HepG2 (cell line): ENCODE data around the gene NATD1. TPM values are rescaled to one million over a fixed set of nuclear protein-coding genes. Genes with fewer than 3 reads are reported as not detected.

Experiments used
- CERS6 ChIP-seq: sonication (generic); formaldehyde crosslinking; IDR thresholded peaks from 2 replicates; pipeline ENCODE4 v1.5.0; 2020; ENCODE audit warnings: missing genetic modification reagents
- MIXL1 ChIP-seq: IDR thresholded peaks from 2 replicates; pipeline ENCODE4 v1.6.1; 2016
- PITX1 ChIP-seq: sonication (generic); formaldehyde crosslinking; IDR thresholded peaks from 2 replicates; pipeline ENCODE4 v1.5.1; 2020; ENCODE audit warnings: mild to moderate bottlenecking, missing genetic modification reagents
- PRDM4 ChIP-seq: sonication (generic); formaldehyde crosslinking; IDR thresholded peaks from 2 replicates; pipeline ENCODE4 v1.9.0; 2021; ENCODE audit warnings: missing genetic modification reagents, borderline replicate concordance
- PRMT3 ChIP-seq: sonication (generic); formaldehyde crosslinking; IDR thresholded peaks from 2 replicates; pipeline ENCODE4 v1.8.1; 2022; ENCODE audit warnings: low read depth, mild to moderate bottlenecking, moderate library complexity, missing genetic modification reagents, borderline replicate concordance
- RBFOX2 ChIP-seq: fragments of 200-400 bp; formaldehyde crosslinking; IDR thresholded peaks from 2 replicates; pipeline ENCODE4 v1.6.1; 2017; ENCODE audit warnings: low read depth, mild to moderate bottlenecking, low read length
- SOX13 ChIP-seq, 3 experiments: fragments of 450-650 bp in 1 of 3; sonication (generic) in 1 of 3; formaldehyde crosslinking in 1 of 3; IDR thresholded peaks in 2 of 3; conservative IDR thresholded peaks in 1 of 3; 2 replicates each; pipeline versions ENCODE4 v1.5.0 to v1.6.1; 2016 to 2020; ENCODE audit warnings: antibody characterized with exemption in 1 of 3, mild to moderate bottlenecking in 1 of 3, missing compliant biosample characterization in 1 of 3, missing genetic modification reagents in 1 of 3, moderate library complexity in 1 of 3
- SP2 ChIP-seq: sonication (generic); formaldehyde crosslinking; IDR thresholded peaks from 2 replicates; pipeline ENCODE4 v1.5.1; 2020; ENCODE audit warnings: mild to moderate bottlenecking, missing genetic modification reagents
- ZFP82 ChIP-seq: sonication (generic); formaldehyde crosslinking; IDR thresholded peaks from 2 replicates; pipeline ENCODE4 v1.5.1; 2020; ENCODE audit warnings: mild to moderate bottlenecking, missing genetic modification reagents, borderline replicate concordance
- ZIK1 ChIP-seq: sonication (generic); formaldehyde crosslinking; IDR thresholded peaks from 2 replicates; pipeline ENCODE4 v1.5.0; 2020; ENCODE audit warnings: mild to moderate bottlenecking, low read depth, missing genetic modification reagents, borderline replicate concordance
- ZNF256 ChIP-seq: sonication (generic); formaldehyde crosslinking; conservative IDR thresholded peaks from 2 replicates; pipeline ENCODE4 v1.4.0; 2020; ENCODE audit warnings: missing genetic modification reagents
- ZNF281 ChIP-seq: sonication (generic); formaldehyde crosslinking; IDR thresholded peaks from 2 replicates; pipeline ENCODE4 v1.4.0; 2020; ENCODE audit warnings: missing genetic modification reagents, borderline replicate concordance
- ZNF292 ChIP-seq: sonication (generic); formaldehyde crosslinking; IDR thresholded peaks from 2 replicates; pipeline ENCODE4 v1.8.1; 2022; ENCODE audit warnings: mild to moderate bottlenecking, low read depth, missing genetic modification reagents, borderline replicate concordance
- ZNF451 ChIP-seq: sonication (generic); formaldehyde crosslinking; IDR thresholded peaks from 2 replicates; pipeline ENCODE4 v1.5.0; 2020; ENCODE audit warnings: mild to moderate bottlenecking, missing genetic modification reagents
- ZNF687 ChIP-seq: sonication (generic); formaldehyde crosslinking; IDR thresholded peaks from 2 replicates; pipeline ENCODE4 v1.5.1; 2020; ENCODE audit warnings: mild to moderate bottlenecking, missing genetic modification reagents, moderate library complexity
- polyA plus RNA-seq, 8 experiments: library from polyadenylated mRNA; depleted of rRNA in 3 of 8; stranded (reverse) in 7 of 8; unstranded in 1 of 8; fragments of >200 nt; fragmentation: Illumina TruSeq in 4 of 8; extraction: Trizol in 4 of 8; gene quantifications; 2 replicates each; pipeline versions ENCODE4 v1.2.1 to v1.2.3, GENCODE V29; 2011 to 2016; ENCODE audit warnings: low read depth in 4 of 8, missing spikeins in 1 of 8, mixed read lengths in 1 of 8; ENCODE audit not compliant: insufficient read depth in 1 of 8
- total RNA-seq, 5 experiments: library from RNA; depleted of rRNA; stranded (reverse); fragments of >200 nt; fragmentation: Illumina TruSeq; extraction: Trizol; gene quantifications; 2 replicates each; pipeline ENCODE4 v1.2.3, GENCODE V29; 2016; ENCODE audit warnings: low read depth in 1 of 5
- TF ChIP-seq, protein P1 (sequence below): IDR thresholded peaks from 2 replicates; pipeline ENCODE4 v1.6.1; 2016

The NATD1 gene
- total and polyA plus RNA-seq, 2 of the 13 experiments (the other 11 are each of a cell fraction or from before 2014, with no cell fraction given), result 0.31 to 2.3 TPM

DNA sequence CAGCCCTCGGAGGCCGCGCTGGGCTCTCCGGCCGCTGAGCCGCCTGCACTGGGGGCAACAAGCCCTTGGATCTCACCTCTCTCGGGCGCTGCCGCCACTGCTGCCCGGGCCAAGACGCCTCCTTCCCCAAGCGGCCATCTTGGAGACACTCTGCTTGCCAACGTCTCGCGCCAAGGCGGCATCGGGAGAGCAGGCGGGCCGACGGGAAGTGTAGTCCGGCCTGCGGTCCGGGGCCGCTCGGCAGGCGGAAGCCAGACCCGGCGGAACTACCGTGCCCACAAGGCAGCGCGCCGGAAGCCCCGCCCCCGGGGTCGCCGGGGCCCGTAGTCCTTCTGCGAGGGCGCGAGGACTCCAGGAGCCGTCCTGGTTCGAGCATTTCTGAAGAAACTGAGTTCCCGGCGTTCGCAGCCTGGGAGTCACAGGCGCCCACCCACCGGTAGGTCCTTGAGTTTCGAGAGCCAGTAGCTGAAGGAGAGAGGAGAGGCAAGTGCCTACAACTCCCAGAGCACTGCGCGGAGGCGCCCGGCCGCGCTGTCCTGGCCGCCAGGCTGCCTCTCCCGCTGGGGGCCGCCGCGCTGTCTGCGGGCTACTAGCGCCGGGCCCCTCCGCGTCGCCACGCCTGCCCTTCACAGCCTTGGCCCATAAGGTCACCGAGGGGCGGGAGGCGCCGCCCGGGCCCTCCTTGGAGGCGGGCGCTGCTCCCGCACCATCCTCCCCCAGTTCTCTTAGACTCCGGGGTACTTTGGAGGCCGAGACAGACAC is 39.0 kb downstream of the NATD1 start, which contains the start of gene TMEM11 (continued):
- TF ChIP-seq ZNF292 (CRISPR knock-in tag) (no peak), PRDM4 (CRISPR knock-in tag) (no peak), ZNF256 (CRISPR knock-in tag) (no peak; the same call in 1 of the 2 replicates), PRMT3 (no peak), MIXL1 (CRISPR knock-in tag) (0 out of 2 replicates have a peak, but pooled peaks have one; percentile 23), ZFP82 (CRISPR knock-in tag) (peak; percentile 92; the same call in 1 of the 2 replicates), PITX1 (CRISPR knock-in tag) (peak; percentile 44; the same call in 1 of the 2 replicates), SP2 (CRISPR knock-in tag) (peak; percentile 71), ZNF281 (CRISPR knock-in tag) (no peak), CERS6 (CRISPR knock-in tag) (no peak), RBFOX2 (peak; percentile 95), ZIK1 (peak; percentile 71; the same call in 1 of the 2 replicates), SOX13 (IDR thresholded peaks at IDR 0.05) (no peak), SOX13 (CRISPR knock-in tag; conservative IDR thresholded peaks at IDR 0.05 in 1 of 2, IDR thresholded peaks at IDR 0.05 in 1 of 2) (no peak), ZNF687 (peak; percentile 67; the same call in 1 of the 2 replicates), ZNF451 (CRISPR knock-in tag) (peak; percentile 71; the same call in 1 of the 2 replicates)
- TF ChIP-seq, protein P1, sequence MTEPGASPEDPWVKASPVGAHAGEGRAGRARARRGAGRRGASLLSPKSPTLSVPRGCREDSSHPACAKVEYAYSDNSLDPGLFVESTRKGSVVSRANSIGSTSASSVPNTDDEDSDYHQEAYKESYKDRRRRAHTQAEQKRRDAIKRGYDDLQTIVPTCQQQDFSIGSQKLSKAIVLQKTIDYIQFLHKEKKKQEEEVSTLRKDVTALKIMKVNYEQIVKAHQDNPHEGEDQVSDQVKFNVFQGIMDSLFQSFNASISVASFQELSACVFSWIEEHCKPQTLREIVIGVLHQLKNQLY (CRISPR knock-in tag), result 0 out of 2 replicates have a peak, but pooled peaks have one; percentile 34
